Epithelial cell of proximal tubule (primary cell): ENCODE results near the gene C1QTNF12. TPM values are rescaled to one million over a fixed set of nuclear protein-coding genes. Genes with fewer than 3 reads are reported as not detected.
A peak's percentile ranks its signal among the peaks of the same experiment; 100 is the strongest.

ENCODE experiments used
- DNase-seq: peaks from one replicate; pipeline ENCODE4 v3.0.0-alpha.2; 2011; ENCODE audit warnings: low read depth
- H3K4me3 ChIP-seq: 2 replicates; pipeline ENCODE4 v1.5.1; 2011; ENCODE audit warnings: low read depth, mild to moderate bottlenecking, low read length
- CTCF ChIP-seq: conservative IDR thresholded peaks from 2 replicates; pipeline ENCODE4 v1.5.1; 2012; ENCODE audit warnings: low read depth, mild to moderate bottlenecking, low read length
- total RNA-seq: library from RNA; depleted of rRNA; stranded (reverse); fragments of >200 nt; gene quantifications from 2 replicates; pipeline ENCODE4 v1.2.3, GENCODE V29; 2015

Gene C1QTNF12
- total RNA-seq, 1 donor from 2014 or later = 5.1 TPM

- DNase-seq = no peak
These were observed 45.3 kb upstream of the C1QTNF12 start for GRCh38 chr1:1291548-1292441.

GRCh38 chr1:1291023-1291528, 44.6 kb upstream of the C1QTNF12 start:
- no peak for TF ChIP-seq CTCF
- no peak for DNase-seq
- H3K4me3 ChIP-seq = no peak overlapping the region

More at GRCh38 chr1:1291548-1292441, 45.3 kb upstream of the C1QTNF12 start:
- H3K4me3 ChIP-seq = no peak overlapping the region
- peak; percentile 63 for TF ChIP-seq CTCF

- peak; percentile 60 for TF ChIP-seq CTCF
- H3K4me3 ChIP-seq = no peak overlapping the region
- DNase-seq = no peak
These were observed 43.8 kb upstream of the C1QTNF12 start for GRCh38 chr1:1290238-1290731.

- no peak overlapping the region for H3K4me3 ChIP-seq
- no peak for DNase-seq
- TF ChIP-seq CTCF = no peak
These were observed 41.0 kb upstream of the C1QTNF12 start for GRCh38 chr1:1287288-1288110.

- H3K4me3 ChIP-seq = no peak overlapping the region
- no peak for DNase-seq
- no peak for TF ChIP-seq CTCF
These were observed 40.1 kb upstream of the C1QTNF12 start for GRCh38 chr1:1286313-1287261.
